ENCODE results near the gene ALOX5AP.

ALOX5AP gene

GRCh38 chr13:30698488-30699005 is 36.8 kb upstream of the ALOX5AP start:
- Histone ChIP-seq H4K20me1 (ENCODE audit: insufficient read depth, low read length) (no peaks in the 10 kb centered on the region), H3K9me2 (replicated peaks; ENCODE audit: insufficient read depth, low read length) (no peaks in the 10 kb centered on the region), H3K36me3 (replicated peaks; ENCODE audit: insufficient read depth, low read length) (no peaks in the 10 kb centered on the region), H3K79me2 (ENCODE audit: low read length) (no peaks in the 10 kb centered on the region), H3K4me2 (ENCODE audit: low read depth, low read length) (no peak overlapping the region), H3F3A (ENCODE audit: insufficient read depth, low read length) (peaks cover 19% of the 10 kb centered on the region), H3K27ac (ENCODE audit: low read length) (no peak overlapping the region), H3K4me1 (ENCODE audit: low read length) (peaks cover 46% of the 10 kb centered on the region), H3K4me3 (ENCODE audit: low read length) (no peak overlapping the region), H3K27me3 (replicated peaks; ENCODE audit: insufficient read depth, low read length) (no peaks in the 10 kb centered on the region), H3K9ac (ENCODE audit: low read length) (no peak overlapping the region), H2AFZ (ENCODE audit: low read length) (no peak overlapping the region), H3K9me3 (replicated peaks; ENCODE audit: insufficient read depth, low read length) (no peaks in the 10 kb centered on the region)
- TF ChIP-seq CTCF (IDR thresholded peaks at IDR 0.05; ENCODE audit: low read length) = no peak
- TF ChIP-seq EZH2 (optimal IDR thresholded peaks at IDR 0.05; ENCODE audit: low read depth, low read length) = no peak
- no peak for TF ChIP-seq EZH2phosphoT487 (IDR thresholded peaks at IDR 0.05; ENCODE audit: low read length)
- no peak for DNase-seq

GRCh38 chr13:30700364-30700763 is 35.0 kb upstream of the ALOX5AP start:
- H3K9ac ChIP-seq (ENCODE audit: low read length) = no peak overlapping the region
- TF ChIP-seq EZH2phosphoT487 (IDR thresholded peaks at IDR 0.05; ENCODE audit: low read length) (no peak), CTCF (IDR thresholded peaks at IDR 0.05; ENCODE audit: low read length) (no peak), EZH2 (optimal IDR thresholded peaks at IDR 0.05; ENCODE audit: low read depth, low read length) (no peak)
- no peak overlapping the region for H3K4me2 ChIP-seq (ENCODE audit: low read depth, low read length)

GRCh38 chr13:30702006-30702405 is 33.3 kb upstream of the ALOX5AP start:
- DNase-seq = peak; percentile 36
- H3K4me3 ChIP-seq (ENCODE audit: low read length) = no peak overlapping the region
- H3F3A ChIP-seq (ENCODE audit: insufficient read depth, low read length) = peaks cover 10% of the 10 kb centered on the region
- H3K27me3 ChIP-seq (replicated peaks; ENCODE audit: insufficient read depth, low read length) = no peaks in the 10 kb centered on the region
- peak overlapping the region; percentile 21; the same call in 1 of the 2 replicates for H3K4me2 ChIP-seq (ENCODE audit: low read depth, low read length)
- H3K36me3 ChIP-seq (replicated peaks; ENCODE audit: insufficient read depth, low read length) = no peaks in the 10 kb centered on the region
- no peak overlapping the region for H3K9ac ChIP-seq (ENCODE audit: low read length)
- no peaks in the 10 kb centered on the region for H4K20me1 ChIP-seq (ENCODE audit: insufficient read depth, low read length)
- no peaks in the 10 kb centered on the region for H3K9me3 ChIP-seq (replicated peaks; ENCODE audit: insufficient read depth, low read length)
- peaks cover 43% of the 10 kb centered on the region for H3K4me1 ChIP-seq (ENCODE audit: low read length)
- 0 out of 2 replicates have a peak overlapping the region, but pooled peaks have one; percentile 23 for H2AFZ ChIP-seq (ENCODE audit: low read length)
- no peaks in the 10 kb centered on the region for H3K79me2 ChIP-seq (ENCODE audit: low read length)
- peak overlapping the region; percentile 41; the same call in 1 of the 2 replicates for H3K27ac ChIP-seq (ENCODE audit: low read length)
- no peaks in the 10 kb centered on the region for H3K9me2 ChIP-seq (replicated peaks; ENCODE audit: insufficient read depth, low read length)
- TF ChIP-seq EZH2phosphoT487 (IDR thresholded peaks at IDR 0.05; ENCODE audit: low read length) (no peak), CTCF (IDR thresholded peaks at IDR 0.05; ENCODE audit: low read length) (peak; percentile 12), EZH2 (optimal IDR thresholded peaks at IDR 0.05; ENCODE audit: low read depth, low read length) (no peak)

More at GRCh38 chr13:30700364-30700763, 35.0 kb upstream of the ALOX5AP start:
- no peaks in the 10 kb centered on the region for H3K79me2 ChIP-seq (ENCODE audit: low read length)
- H3K36me3 ChIP-seq (replicated peaks; ENCODE audit: insufficient read depth, low read length) = no peaks in the 10 kb centered on the region
- no peak for DNase-seq
- no peaks in the 10 kb centered on the region for H3K9me2 ChIP-seq (replicated peaks; ENCODE audit: insufficient read depth, low read length)
- peaks cover 23% of the 10 kb centered on the region for H3F3A ChIP-seq (ENCODE audit: insufficient read depth, low read length)
- H3K4me3 ChIP-seq (ENCODE audit: low read length) = no peak overlapping the region
- no peaks in the 10 kb centered on the region for H4K20me1 ChIP-seq (ENCODE audit: insufficient read depth, low read length)
- no peaks in the 10 kb centered on the region for H3K9me3 ChIP-seq (replicated peaks; ENCODE audit: insufficient read depth, low read length)
- H3K27me3 ChIP-seq (replicated peaks; ENCODE audit: insufficient read depth, low read length) = no peaks in the 10 kb centered on the region
- H2AFZ ChIP-seq (ENCODE audit: low read length) = no peak overlapping the region
- no peak overlapping the region for H3K27ac ChIP-seq (ENCODE audit: low read length)
- H3K4me1 ChIP-seq (ENCODE audit: low read length) = peaks cover 53% of the 10 kb centered on the region

Measured in MM.1S (cell line).